Activated naive CD4-positive, alpha-beta T cell treated with anti-CD3 and anti-CD28 coated beads, Interleukin-2, amount 10 ng/mL, durations not matched to agents 7 days and 5 days (primary cell): ENCODE data around the gene BCAR3.
"Not testable (repeated sequence)": the region's sequence is repeated elsewhere in the genome, so short reads cannot be mapped to it uniquely, and the experiment has no call there.

Experiments used
- CTCF ChIA-PET: fragments of 350-600 bp; sonication (Branson Sonifier 250); formaldehyde crosslinking; loops from one replicate; lab custom pipeline; 2021; ENCODE audit warnings: antibody characterized with exemption; lab: Charles Lee
- DNase-seq: peaks from one replicate; pipeline ENCODE4 v3.0.0-alpha.2; 2020
- H3K27ac Mint-ChIP-seq: one replicate; pipeline ENCODE4 v1.8.0; 2021; ENCODE audit warnings: mild to moderate bottlenecking, moderate library complexity, mixed read lengths
- H3K27me3 Mint-ChIP-seq: one replicate; pipeline ENCODE4 v1.8.0; 2021; ENCODE audit warnings: mild to moderate bottlenecking, mixed read lengths
- H3K36me3 Mint-ChIP-seq: one replicate; pipeline ENCODE4 v1.8.0; 2021; ENCODE audit warnings: mixed read lengths
- H3K4me1 Mint-ChIP-seq: one replicate; pipeline ENCODE4 v1.8.0; 2021; ENCODE audit warnings: mixed read lengths
- H3K4me3 Mint-ChIP-seq: one replicate; pipeline ENCODE4 v1.8.0; 2021; ENCODE audit warnings: mild to moderate bottlenecking, moderate library complexity, mixed read lengths
- H3K9me3 Mint-ChIP-seq: one replicate; pipeline ENCODE4 v1.8.0; 2021; ENCODE audit warnings: mixed read lengths

Gene BCAR3

GRCh38 chr1:93599479-93599878, 82.2 kb downstream of the BCAR3 start:
- H3K36me3 Mint-ChIP-seq: no peaks in the 10 kb centered on the region
- no peaks in the 10 kb centered on the region for H3K4me1 Mint-ChIP-seq
- H3K9me3 Mint-ChIP-seq: no peaks in the 10 kb centered on the region
- no peak overlapping the region for H3K4me3 Mint-ChIP-seq
- H3K27ac Mint-ChIP-seq: no peak overlapping the region
- no peak for DNase-seq
- peaks cover 29% of the 10 kb centered on the region for H3K27me3 Mint-ChIP-seq
- CTCF ChIA-PET: no interaction called here

DNA sequence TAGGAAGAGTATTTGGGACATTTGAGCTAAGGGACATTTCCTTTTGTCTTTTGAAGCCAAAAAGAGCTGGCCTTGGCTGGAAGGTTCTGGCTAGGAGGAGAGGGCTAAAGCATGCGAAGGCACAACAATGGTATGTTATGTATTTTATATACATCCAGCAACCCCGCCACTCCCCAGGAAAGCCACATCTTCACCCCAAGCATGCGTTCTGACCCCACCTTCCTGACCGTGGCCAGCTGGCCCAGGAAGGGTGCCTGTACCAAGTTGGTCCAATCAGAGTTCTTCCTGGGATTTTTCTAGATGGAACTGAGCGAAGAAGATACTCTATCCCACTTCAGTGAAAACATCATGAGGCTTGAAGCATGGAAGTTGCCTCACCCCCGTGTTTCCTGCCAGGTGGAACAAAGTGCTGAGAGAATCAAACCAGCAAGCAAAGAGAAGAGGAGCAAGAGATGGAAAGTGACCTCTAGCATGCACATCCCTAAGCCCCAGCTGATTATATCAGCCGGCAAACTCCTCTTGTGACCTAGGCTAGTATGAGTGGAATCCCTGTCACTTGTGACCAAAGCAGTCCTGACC, 82.7 kb downstream of the BCAR3 start:
- DNase-seq: no peak
- no peak overlapping the region for H3K27ac Mint-ChIP-seq
- H3K4me1 Mint-ChIP-seq: no peaks in the 10 kb centered on the region
- no peak overlapping the region for H3K4me3 Mint-ChIP-seq
- H3K27me3 Mint-ChIP-seq: peaks cover 34% of the 10 kb centered on the region
- no peaks in the 10 kb centered on the region for H3K36me3 Mint-ChIP-seq
- H3K9me3 Mint-ChIP-seq: no peaks in the 10 kb centered on the region
- CTCF ChIA-PET: no interaction called here

DNA sequence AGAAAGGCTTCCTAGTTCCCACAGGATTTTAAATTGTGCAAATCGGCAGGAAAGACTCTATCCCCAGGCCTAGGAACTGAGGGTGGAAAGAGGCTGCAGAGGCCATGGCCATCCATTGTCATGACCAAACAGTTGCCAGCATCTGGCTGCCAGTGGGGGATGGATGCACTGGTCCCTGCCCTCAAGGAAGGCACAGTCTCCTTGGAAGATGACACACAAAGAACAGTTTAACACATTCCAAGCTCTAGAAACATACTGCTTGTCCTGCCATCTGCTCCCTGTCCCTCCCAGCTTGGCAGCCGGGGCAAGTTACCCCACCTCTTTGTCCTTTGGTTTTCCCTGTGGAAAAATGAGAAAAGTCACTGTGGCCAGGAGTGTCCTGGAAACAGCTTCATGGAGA, 83.2 kb downstream of the BCAR3 start:
- H3K4me1 Mint-ChIP-seq: no peaks in the 10 kb centered on the region
- no peaks in the 10 kb centered on the region for H3K9me3 Mint-ChIP-seq
- no peak overlapping the region for H3K4me3 Mint-ChIP-seq
- CTCF ChIA-PET: no interaction called here
- H3K27me3 Mint-ChIP-seq: peaks cover 31% of the 10 kb centered on the region
- no peak overlapping the region for H3K27ac Mint-ChIP-seq
- DNase-seq: no peak
- no peaks in the 10 kb centered on the region for H3K36me3 Mint-ChIP-seq

DNA sequence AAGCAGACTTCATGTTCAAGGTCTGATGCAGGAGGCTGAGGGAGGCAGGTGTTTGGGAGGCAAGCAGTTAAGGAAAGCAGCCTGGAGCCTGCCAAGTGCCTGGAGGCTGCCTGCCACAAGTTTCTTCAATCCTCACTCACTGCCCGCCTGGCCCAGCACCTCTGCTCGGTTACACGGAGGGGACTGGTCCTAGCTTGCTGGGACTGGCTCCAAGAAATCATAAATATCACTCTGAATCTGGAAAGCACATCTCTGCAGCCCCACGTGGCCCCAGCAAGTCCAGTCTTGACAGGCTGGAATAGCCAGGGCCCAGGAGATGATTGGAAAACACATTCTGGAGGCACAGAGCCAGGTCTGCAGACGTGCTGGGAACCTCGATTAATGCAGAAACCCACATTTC, 83.9 kb downstream of the BCAR3 start:
- Mint-ChIP-seq H3K4me3 (no peak overlapping the region), H3K27me3 (peaks cover 31% of the 10 kb centered on the region), H3K27ac (no peak overlapping the region), H3K36me3 (no peaks in the 10 kb centered on the region), H3K9me3 (no peaks in the 10 kb centered on the region), H3K4me1 (no peaks in the 10 kb centered on the region)
- DNase-seq: no peak
- CTCF ChIA-PET: no interaction called here

DNA sequence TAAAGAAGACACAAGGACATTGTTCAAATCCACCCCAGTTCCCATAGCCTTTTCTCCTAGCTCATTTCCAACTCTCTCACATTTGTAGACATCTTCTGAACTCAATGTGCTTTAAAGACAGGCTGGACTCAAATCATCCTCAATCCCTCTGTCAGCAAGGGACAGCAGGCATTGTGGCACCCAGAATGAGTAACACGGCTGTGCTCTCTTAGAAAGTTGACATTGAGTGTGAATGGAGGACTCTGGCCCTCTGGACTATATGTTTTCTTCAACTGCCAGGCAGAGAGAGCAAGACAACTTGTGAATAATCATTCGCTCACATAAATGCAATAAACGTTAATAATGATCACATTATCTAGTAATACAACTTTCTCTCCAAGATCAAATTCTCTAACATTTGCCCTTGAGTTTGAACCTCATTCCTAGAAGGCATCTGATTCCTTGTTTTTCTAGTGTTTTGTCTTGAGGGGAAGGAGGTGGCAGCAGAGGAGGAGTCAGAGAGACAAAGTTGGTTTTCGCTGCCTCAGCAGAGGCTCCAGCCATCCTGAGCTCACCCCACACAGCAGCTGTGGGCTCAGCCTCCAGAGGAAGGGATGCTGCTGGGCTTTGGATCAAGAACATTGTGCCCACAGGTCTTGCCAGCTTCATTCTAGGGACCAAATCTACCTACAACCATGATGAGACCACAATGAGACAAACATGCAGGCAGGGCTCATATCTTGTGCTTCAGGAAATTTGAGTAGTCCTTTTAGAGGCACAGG, 85.1 kb downstream of the BCAR3 start:
- H3K9me3 Mint-ChIP-seq: no peaks in the 10 kb centered on the region
- CTCF ChIA-PET: no interaction called here
- no peak for DNase-seq
- no peak overlapping the region for H3K27ac Mint-ChIP-seq
- no peak overlapping the region for H3K4me3 Mint-ChIP-seq
- H3K27me3 Mint-ChIP-seq: peaks cover 38% of the 10 kb centered on the region
- H3K36me3 Mint-ChIP-seq: no peaks in the 10 kb centered on the region
- H3K4me1 Mint-ChIP-seq: peaks cover 5% of the 10 kb centered on the region

DNA sequence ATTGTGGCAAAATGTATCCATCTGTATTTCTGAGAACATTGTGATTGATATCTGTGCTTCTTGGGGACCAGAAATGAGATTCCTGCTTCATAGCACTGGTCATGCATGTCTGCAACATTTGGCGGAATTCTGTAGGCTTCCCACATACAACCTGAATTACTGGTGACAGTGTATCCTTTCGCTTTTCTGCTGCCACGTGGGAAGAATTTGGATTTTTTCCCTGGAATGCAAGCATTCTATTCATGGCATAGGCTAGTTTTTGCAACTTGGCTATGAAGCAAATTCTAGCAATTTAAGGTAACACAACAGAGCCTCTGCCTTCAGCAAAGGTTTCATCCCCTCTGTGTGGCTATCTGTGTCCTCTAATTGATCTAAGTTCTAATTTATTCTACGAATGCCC, 85.9 kb downstream of the BCAR3 start:
- H3K4me3 Mint-ChIP-seq: no peak overlapping the region
- H3K4me1 Mint-ChIP-seq: peaks cover 8% of the 10 kb centered on the region
- H3K27ac Mint-ChIP-seq: no peak overlapping the region
- peaks cover 37% of the 10 kb centered on the region for H3K27me3 Mint-ChIP-seq
- no peaks in the 10 kb centered on the region for H3K9me3 Mint-ChIP-seq
- DNase-seq: no peak
- CTCF ChIA-PET: no interaction called here
- H3K36me3 Mint-ChIP-seq: no peaks in the 10 kb centered on the region

DNA sequence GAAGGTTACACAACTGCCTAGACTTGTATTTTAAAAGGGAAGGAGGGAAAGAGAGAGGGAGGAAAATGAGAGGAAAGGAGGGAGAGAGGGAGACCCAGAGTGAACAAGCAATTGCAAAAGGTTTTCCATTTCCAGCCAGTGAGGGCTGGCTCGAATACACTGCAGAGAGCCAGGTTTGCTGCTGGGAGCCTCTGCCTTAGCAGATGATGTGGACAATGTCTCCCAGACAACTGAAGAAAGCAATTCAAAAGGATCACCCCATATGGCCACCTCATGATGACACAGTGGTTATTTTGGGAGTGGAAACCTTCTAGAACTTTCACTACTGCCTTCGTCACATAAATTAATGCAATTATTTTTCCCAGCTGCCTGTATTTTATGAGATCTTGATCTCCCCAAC, 86.4 kb downstream of the BCAR3 start:
- Mint-ChIP-seq H3K4me1 (peaks cover 8% of the 10 kb centered on the region), H3K27me3 (peaks cover 34% of the 10 kb centered on the region), H3K4me3 (no peak overlapping the region), H3K9me3 (no peaks in the 10 kb centered on the region), H3K36me3 (no peaks in the 10 kb centered on the region), H3K27ac (no peak overlapping the region)
- CTCF ChIA-PET: no interaction called here
- DNase-seq: no peak

DNA sequence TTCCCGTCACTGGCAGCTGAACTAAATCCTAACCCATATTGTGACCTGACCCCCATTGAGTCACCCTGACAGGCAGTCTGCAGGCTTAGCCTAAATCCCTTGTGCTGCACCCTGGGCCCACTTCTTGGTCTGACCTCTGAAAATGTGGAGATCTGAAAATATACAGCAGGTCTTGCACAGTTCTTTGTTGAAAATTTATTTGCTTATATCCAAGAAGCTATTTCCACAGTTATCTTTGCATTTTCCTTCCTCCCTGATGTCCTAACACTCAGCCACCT, 87.1 kb downstream of the BCAR3 start:
- no peaks in the 10 kb centered on the region for H3K36me3 Mint-ChIP-seq
- DNase-seq: no peak
- no peaks in the 10 kb centered on the region for H3K9me3 Mint-ChIP-seq
- H3K27me3 Mint-ChIP-seq: peaks cover 34% of the 10 kb centered on the region
- H3K4me1 Mint-ChIP-seq: peaks cover 8% of the 10 kb centered on the region
- CTCF ChIA-PET: no interaction called here
- H3K4me3 Mint-ChIP-seq: no peak overlapping the region
- H3K27ac Mint-ChIP-seq: no peak overlapping the region

- H3K27ac Mint-ChIP-seq: no peak overlapping the region
- DNase-seq: no peak
- H3K4me3 Mint-ChIP-seq: no peak overlapping the region
- no peaks in the 10 kb centered on the region for H3K9me3 Mint-ChIP-seq
- H3K4me1 Mint-ChIP-seq: peaks cover 8% of the 10 kb centered on the region
- H3K27me3 Mint-ChIP-seq: peaks cover 33% of the 10 kb centered on the region
- CTCF ChIA-PET: interaction anchor here (0.6 kb wide), 1 partner anchor 250 kb away, joined by 3 read pairs; no protein-coding TSS in a partner anchor
- H3K36me3 Mint-ChIP-seq: no peaks in the 10 kb centered on the region
Observed at GRCh38 chr1:93593854-93594602, 87.6 kb downstream of the BCAR3 start.

DNA sequence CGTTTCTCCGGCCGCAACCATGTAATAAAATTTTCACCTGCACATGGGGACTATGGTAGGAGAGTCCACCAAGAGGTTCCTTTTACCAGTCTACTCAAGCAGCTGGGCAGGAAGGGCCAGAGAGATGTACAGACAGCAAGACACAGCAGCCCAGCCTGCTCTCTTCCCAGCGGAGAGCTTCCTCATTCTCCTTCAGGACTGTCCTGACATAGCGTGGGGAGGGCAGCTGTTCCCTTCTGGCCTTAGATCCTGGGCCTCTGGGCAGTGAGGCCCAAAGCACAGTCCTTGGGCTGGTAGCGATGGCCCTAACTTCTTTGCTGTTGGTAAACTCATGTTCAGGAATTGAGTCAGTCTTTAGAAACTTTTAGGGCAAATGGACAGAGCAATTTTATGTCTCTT, 89.1 kb downstream of the BCAR3 start:
- no peaks in the 10 kb centered on the region for H3K9me3 Mint-ChIP-seq
- H3K27ac Mint-ChIP-seq: no peak overlapping the region
- CTCF ChIA-PET: no interaction called here
- peaks cover 8% of the 10 kb centered on the region for H3K4me1 Mint-ChIP-seq
- no peaks in the 10 kb centered on the region for H3K36me3 Mint-ChIP-seq
- DNase-seq: no peak
- H3K4me3 Mint-ChIP-seq: no peak overlapping the region
- peaks cover 19% of the 10 kb centered on the region for H3K27me3 Mint-ChIP-seq

GRCh38 chr1:93591676-93592550, 89.7 kb downstream of the BCAR3 start:
- H3K4me1 Mint-ChIP-seq: peaks cover 8% of the 10 kb centered on the region
- no peaks in the 10 kb centered on the region for H3K36me3 Mint-ChIP-seq
- no peak overlapping the region for H3K27ac Mint-ChIP-seq
- no peak for DNase-seq
- peaks cover 19% of the 10 kb centered on the region for H3K27me3 Mint-ChIP-seq
- H3K4me3 Mint-ChIP-seq: no peak overlapping the region
- no peaks in the 10 kb centered on the region for H3K9me3 Mint-ChIP-seq
- CTCF ChIA-PET: no interaction called here

DNA sequence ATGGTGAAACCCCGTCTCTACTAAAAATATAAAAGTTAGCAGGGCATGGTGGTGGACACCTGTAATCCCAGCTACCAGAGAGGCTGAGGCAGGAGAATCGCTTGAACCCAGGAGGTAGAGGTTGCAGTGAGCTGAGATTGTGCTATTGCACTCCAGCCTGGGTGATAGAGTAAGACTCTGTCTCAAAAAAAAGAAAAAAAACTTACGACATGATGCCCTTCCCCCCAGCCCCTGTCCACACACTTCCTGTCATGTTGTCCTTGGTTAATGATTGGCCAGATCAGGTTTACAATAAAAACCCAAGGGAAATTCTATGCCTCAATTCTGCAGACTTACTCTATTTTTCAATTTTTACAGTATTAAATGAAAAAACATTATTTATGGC, 90.4 kb downstream of the BCAR3 start:
- H3K4me1 Mint-ChIP-seq: not testable (repeated sequence)
- peaks cover 16% of the 10 kb centered on the region for H3K27me3 Mint-ChIP-seq

GRCh38 chr1:93588955-93589354, 92.7 kb downstream of the BCAR3 start:
- Mint-ChIP-seq H3K9me3 (no peaks in the 10 kb centered on the region), H3K4me1 (peaks cover 8% of the 10 kb centered on the region), H3K27me3 (peaks cover 12% of the 10 kb centered on the region), H3K36me3 (no peaks in the 10 kb centered on the region), H3K27ac (no peak overlapping the region), H3K4me3 (no peak overlapping the region)
- no peak for DNase-seq
- CTCF ChIA-PET: no interaction called here

More for the DNA sequence above, 90.4 kb downstream of the BCAR3 start:
- H3K27ac Mint-ChIP-seq, CTCF ChIA-PET, H3K36me3 Mint-ChIP-seq, H3K4me3 Mint-ChIP-seq, H3K9me3 Mint-ChIP-seq, DNase-seq: not testable (repeated sequence)

GRCh38 chr1:93588206-93588605, 93.4 kb downstream of the BCAR3 start:
- H3K27ac Mint-ChIP-seq: no peak overlapping the region
- DNase-seq: no peak
- H3K36me3 Mint-ChIP-seq: no peaks in the 10 kb centered on the region
- CTCF ChIA-PET: interaction anchor here (0.7 kb wide), 1 partner anchor 226 kb away, joined by 3 read pairs; no protein-coding TSS in a partner anchor
- peaks cover 11% of the 10 kb centered on the region for H3K27me3 Mint-ChIP-seq
- H3K9me3 Mint-ChIP-seq: no peaks in the 10 kb centered on the region
- no peak overlapping the region for H3K4me3 Mint-ChIP-seq
- peaks cover 8% of the 10 kb centered on the region for H3K4me1 Mint-ChIP-seq
